Activated B cell treated with CpG ODN at 0.5 μM for 24 hours (primary cell): ENCODE results near the gene OR52I1. TPM values are rescaled to one million over a fixed set of nuclear protein-coding genes. Genes with fewer than 3 reads are reported as not detected.

Source experiments
- ATAC-seq: fragments of 200-7000 bp; cut with Tn5 transposase; one replicate; pipeline ENCODE4 v1.10.0; 2021; ENCODE audit warnings: low read depth, mild to moderate bottlenecking, moderate library complexity
- CTCF ChIA-PET: fragments of 350-600 bp; sonication (Branson Sonifier 250); formaldehyde crosslinking; loops from one replicate; lab custom pipeline; 2021; ENCODE audit warnings: antibody characterized with exemption; lab: Charles Lee
- POLR2A ChIA-PET: fragments of 350-600 bp; sonication (Branson Sonifier 250); formaldehyde crosslinking; loops from one replicate; lab custom pipeline; 2021; ENCODE audit warnings: antibody characterized with exemption; lab: Charles Lee
- DNase-seq: peaks from one replicate; pipeline ENCODE4 v3.0.0; 2022
- H3K27ac Mint-ChIP-seq: one replicate; pipeline ENCODE4 v1.8.0; 2020; ENCODE audit warnings: mixed read lengths
- H3K27me3 Mint-ChIP-seq: one replicate; pipeline ENCODE4 v1.8.0; 2021; ENCODE audit warnings: mixed read lengths
- H3K36me3 Mint-ChIP-seq: one replicate; pipeline ENCODE4 v1.8.0; 2021; ENCODE audit warnings: low read depth, mixed read lengths
- H3K4me1 Mint-ChIP-seq: one replicate; pipeline ENCODE4 v1.8.0; 2021; ENCODE audit warnings: mixed read lengths
- H3K4me3 Mint-ChIP-seq: one replicate; pipeline ENCODE4 v1.8.0; 2020; ENCODE audit warnings: mild to moderate bottlenecking, mixed read lengths
- H3K9me3 Mint-ChIP-seq: one replicate; pipeline ENCODE4 v1.8.0; 2020; ENCODE audit warnings: mixed read lengths
- intact Hi-C: fragments of 100-400 bp; cut with micrococcal nuclease; formaldehyde crosslinking; loops from one replicate; pipeline ENCODE4 v1.15.1; 2024
- total RNA-seq: library from RNA; stranded (reverse); gene quantifications from 2 replicates; pipeline ENCODE4 v1.2.3, GENCODE V29; 2022
- TF ChIP-seq, protein P1 (sequence below): fragments of 200-600 bp; IDR thresholded peaks from one replicate; pipeline ENCODE4 v1.8.0; 2022; ENCODE audit warnings: antibody characterized with exemption, mild to moderate bottlenecking

The OR52I1 gene
- not detected in 2 replicates for total RNA-seq

DNA sequence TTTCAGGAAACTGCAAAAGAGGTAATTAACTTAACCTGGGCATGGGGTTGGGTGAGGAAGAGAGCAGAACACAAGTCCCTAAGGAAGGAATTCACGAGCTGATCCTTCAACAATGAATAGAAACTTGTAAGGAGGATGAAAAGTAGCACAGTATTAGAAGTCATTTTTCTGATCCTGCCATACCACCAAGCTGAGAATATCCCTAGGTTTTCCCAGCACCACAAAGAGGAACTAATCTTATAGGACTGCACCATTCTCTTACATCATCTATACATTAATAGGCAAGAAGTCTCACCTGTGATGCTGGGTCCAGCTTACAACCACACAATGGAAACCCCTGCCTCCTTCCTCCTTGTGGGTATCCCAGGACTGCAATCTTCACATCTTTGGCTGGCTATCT, at the start of gene OR52I1:
OR52I1 (plus strand) TSS at position 301 of the 400 bp plus-strand sequence; CDS start at position 301, 0 bp downstream.
- Mint-ChIP-seq H3K9me3 (no peaks in the 10 kb centered on the region), H3K27me3 (no peaks in the 10 kb centered on the region), H3K4me1 (no peaks in the 10 kb centered on the region), H3K36me3 (peaks cover 29% of the 10 kb centered on the region), H3K27ac (no peak within 1 kb of the TSS), H3K4me3 (no peak within 1 kb of the TSS)
- ChIA-PET POLR2A (no interaction called here), CTCF (no interaction called here)
- TF ChIP-seq, protein P1, sequence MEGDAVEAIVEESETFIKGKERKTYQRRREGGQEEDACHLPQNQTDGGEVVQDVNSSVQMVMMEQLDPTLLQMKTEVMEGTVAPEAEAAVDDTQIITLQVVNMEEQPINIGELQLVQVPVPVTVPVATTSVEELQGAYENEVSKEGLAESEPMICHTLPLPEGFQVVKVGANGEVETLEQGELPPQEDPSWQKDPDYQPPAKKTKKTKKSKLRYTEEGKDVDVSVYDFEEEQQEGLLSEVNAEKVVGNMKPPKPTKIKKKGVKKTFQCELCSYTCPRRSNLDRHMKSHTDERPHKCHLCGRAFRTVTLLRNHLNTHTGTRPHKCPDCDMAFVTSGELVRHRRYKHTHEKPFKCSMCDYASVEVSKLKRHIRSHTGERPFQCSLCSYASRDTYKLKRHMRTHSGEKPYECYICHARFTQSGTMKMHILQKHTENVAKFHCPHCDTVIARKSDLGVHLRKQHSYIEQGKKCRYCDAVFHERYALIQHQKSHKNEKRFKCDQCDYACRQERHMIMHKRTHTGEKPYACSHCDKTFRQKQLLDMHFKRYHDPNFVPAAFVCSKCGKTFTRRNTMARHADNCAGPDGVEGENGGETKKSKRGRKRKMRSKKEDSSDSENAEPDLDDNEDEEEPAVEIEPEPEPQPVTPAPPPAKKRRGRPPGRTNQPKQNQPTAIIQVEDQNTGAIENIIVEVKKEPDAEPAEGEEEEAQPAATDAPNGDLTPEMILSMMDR, result no peak
- DNase-seq (no peak), ATAC-seq (no peak)
- intact Hi-C loops, result no loop called here

DNA sequence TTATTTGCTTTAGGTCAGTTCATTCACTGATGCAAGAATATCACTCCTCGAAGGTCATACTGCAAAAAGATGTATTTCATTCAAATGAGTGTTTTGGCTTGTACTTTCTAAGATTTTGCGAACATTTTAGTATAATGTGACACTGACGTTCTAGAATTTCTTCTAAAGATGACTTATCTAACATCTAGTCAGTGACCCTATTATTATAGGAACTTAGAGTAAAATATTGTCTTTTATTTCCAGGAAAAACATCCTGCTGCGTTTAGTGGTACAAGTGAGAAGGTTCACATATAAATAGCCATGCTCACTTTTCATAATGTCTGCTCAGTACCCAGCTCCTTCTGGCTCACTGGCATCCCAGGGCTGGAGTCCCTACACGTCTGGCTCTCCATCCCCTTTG, 48.9 kb upstream of the OR52I1 start, which contains the start of gene OR52M1:
OR52M1 (plus strand) TSS at position 301 of the 400 bp plus-strand sequence; CDS start at position 301, 0 bp downstream.
- POLR2A ChIA-PET, result no interaction called here
- Mint-ChIP-seq H3K27me3 (peaks cover 3% of the 10 kb centered on the region), H3K9me3 (no peaks in the 10 kb centered on the region), H3K4me3 (no peak within 1 kb of the TSS), H3K36me3 (no peaks in the 10 kb centered on the region), H3K27ac (no peak within 1 kb of the TSS), H3K4me1 (no peaks in the 10 kb centered on the region)
- DNase-seq (no peak), ATAC-seq (no peak)
- intact Hi-C loops, result no loop called here
- TF ChIP-seq, protein P1, result no peak
- CTCF ChIA-PET, result interaction anchor here (1.5 kb wide), 1 partner anchor 358 kb away, joined by 5 read pairs; no protein-coding TSS in a partner anchor

GRCh38 chr11:4546878-4547277, 47.0 kb upstream of the OR52I1 start:
- CTCF ChIA-PET, result interaction anchor here (1.0 kb wide), 1 partner anchor 365 kb away, joined by 3 read pairs; no protein-coding TSS in a partner anchor
- H3K36me3 Mint-ChIP-seq, result no peaks in the 10 kb centered on the region

GRCh38 chr11:4547416-4547815, 46.4 kb upstream of the OR52I1 start:
- peaks cover 6% of the 10 kb centered on the region for H3K27me3 Mint-ChIP-seq
- H3K4me3 Mint-ChIP-seq, result no peak overlapping the region
- ATAC-seq, result no peak
- H3K9me3 Mint-ChIP-seq, result no peaks in the 10 kb centered on the region
- DNase-seq, result no peak
- TF ChIP-seq, protein P1, result no peak
- H3K36me3 Mint-ChIP-seq, result no peaks in the 10 kb centered on the region
- POLR2A ChIA-PET, result no interaction called here
- H3K4me1 Mint-ChIP-seq, result no peaks in the 10 kb centered on the region
- no peak overlapping the region for H3K27ac Mint-ChIP-seq
- intact Hi-C loops, result no loop called here
- CTCF ChIA-PET, result no interaction called here

More at GRCh38 chr11:4546878-4547277, 47.0 kb upstream of the OR52I1 start:
- intact Hi-C loops, result no loop called here
- H3K4me3 Mint-ChIP-seq, result no peak overlapping the region
- ATAC-seq (no peak), DNase-seq (no peak)
- TF ChIP-seq, protein P1, result no peak
- POLR2A ChIA-PET, result no interaction called here
- H3K4me1 Mint-ChIP-seq, result no peaks in the 10 kb centered on the region
- no peaks in the 10 kb centered on the region for H3K9me3 Mint-ChIP-seq
- H3K27me3 Mint-ChIP-seq, result peaks cover 6% of the 10 kb centered on the region
- no peak overlapping the region for H3K27ac Mint-ChIP-seq

- no peaks in the 10 kb centered on the region for H3K36me3 Mint-ChIP-seq
- ATAC-seq (no peak), DNase-seq (no peak)
- no peaks in the 10 kb centered on the region for H3K4me1 Mint-ChIP-seq
- intact Hi-C loops, result no loop called here
- POLR2A ChIA-PET, result no interaction called here
- TF ChIP-seq, protein P1, result no peak
- no peak overlapping the region for H3K27ac Mint-ChIP-seq
- no peaks in the 10 kb centered on the region for H3K9me3 Mint-ChIP-seq
- no peak overlapping the region for H3K4me3 Mint-ChIP-seq
- H3K27me3 Mint-ChIP-seq, result peaks cover 18% of the 10 kb centered on the region
- CTCF ChIA-PET, result interaction anchor here (1.1 kb wide), 2 partner anchors 10 to 363 kb away, joined by 3 read pairs; no protein-coding TSS in a partner anchor
These were observed 42.4 kb upstream of the OR52I1 start for GRCh38 chr11:4551346-4551979.
